K562 (cell line): ENCODE data around the gene EME1. TPM values are rescaled to one million over a fixed set of nuclear protein-coding genes. Genes with fewer than 3 reads are reported as not detected.

Experiments
- EP300 ChIP-seq: IDR thresholded peaks from 2 replicates; pipeline ENCODE4 v1.6.1; 2012; ENCODE audit warnings: low read length, improper control_type of control experiment
- FOXJ2 ChIP-seq: fragments of 200-800 bp; sonication (Bioruptor generic); IDR thresholded peaks from 2 replicates; pipeline ENCODE4 v1.6.1; 2016; ENCODE audit warnings: missing genetic modification characterization, missing compliant biosample characterization
- GABPB2 ChIP-seq: fragments of 250-450 bp; sonication (Bioruptor Pico); conservative IDR thresholded peaks from 2 replicates; pipeline ENCODE4 v1.5.1; 2021; ENCODE audit warnings: mild to moderate bottlenecking
- GTF2E2 ChIP-seq: fragments of 200-800 bp; sonication (Bioruptor generic); IDR thresholded peaks from 2 replicates; pipeline ENCODE4 v1.6.1; 2016; ENCODE audit warnings: missing genetic modification characterization, missing compliant biosample characterization
- HDAC6 ChIP-seq: IDR thresholded peaks from 2 replicates; pipeline ENCODE4 v1.6.1; 2012; ENCODE audit warnings: low read depth, mild to moderate bottlenecking, control low read depth, inconsistent platforms, low read length, moderate library complexity
- HSF4 ChIP-seq: fragments of 250-450 bp; sonication (Bioruptor Pico); IDR thresholded peaks from 2 replicates; pipeline ENCODE4 v2.1.2; 2022; ENCODE audit warnings: mild to moderate bottlenecking, moderate library complexity, borderline replicate concordance
- IRF2 ChIP-seq: sonication (generic); formaldehyde crosslinking; IDR thresholded peaks from 2 replicates; pipeline ENCODE4 v1.8.1; 2022; ENCODE audit warnings: mild to moderate bottlenecking, missing genetic modification reagents
- KLF6 ChIP-seq: fragments of 250-450 bp; sonication (Bioruptor Pico); IDR thresholded peaks from 2 replicates; pipeline ENCODE4 v1.4.0; 2020; ENCODE audit warnings: mild to moderate bottlenecking, moderate library complexity, borderline replicate concordance
- NCOA1 ChIP-seq: fragments of 450-650 bp; IDR thresholded peaks from 2 replicates; pipeline ENCODE4 v1.6.1; 2016; ENCODE audit warnings: low read depth
- RHOXF2B ChIP-seq: fragments of 250-450 bp; sonication (Bioruptor Pico); conservative IDR thresholded peaks from 2 replicates; pipeline ENCODE4 v1.5.1; 2021
- ZNF143 ChIP-seq: sonication (generic); formaldehyde crosslinking; IDR thresholded peaks from 2 replicates; pipeline ENCODE4 v1.9.0; 2022; ENCODE audit warnings: mild to moderate bottlenecking, missing genetic modification reagents
- ZNF316 ChIP-seq: fragments of 450-650 bp; IDR thresholded peaks from 2 replicates; pipeline ENCODE4 v1.6.1; 2016
- ZNF551 ChIP-seq: fragments of 250-450 bp; sonication (Bioruptor Pico); IDR thresholded peaks from 2 replicates; pipeline ENCODE4 v1.5.0; 2021; ENCODE audit warnings: mild to moderate bottlenecking, moderate library complexity
- ZNF780A ChIP-seq: fragments of 250-450 bp; sonication (Bioruptor Pico); IDR thresholded peaks from 2 replicates; pipeline ENCODE4 v1.5.0; 2021; ENCODE audit warnings: mild to moderate bottlenecking
- polyA plus RNA-seq, 8 experiments: library from polyadenylated mRNA; depleted of rRNA in 4 of 8; stranded (reverse) in 5 of 8; unstranded in 3 of 8; fragments of >200 nt; fragmentation: Nextera tagmentation in 2 of 8; fragmentation: Illumina TruSeq in 1 of 8; extraction: Ambion mirVana in 2 of 8; extraction: Trizol in 1 of 8; gene quantifications; 2 replicates each; pipeline versions ENCODE4 v1.2.1 to v1.2.3, GENCODE V29; 2011 to 2014; ENCODE audit warnings: inconsistent platforms in 1 of 8, missing spikeins in 1 of 8
- total RNA-seq, 7 experiments: library from RNA; depleted of rRNA in 6 of 7; stranded (reverse); fragments of >200 nt in 6 of 7; fragmentation: Illumina TruSeq in 2 of 7; extraction: Trizol in 2 of 7; gene quantifications; 2 replicates each; pipeline versions ENCODE4 v1.2.1 to v1.2.3, GENCODE V29; 2011 to 2021; ENCODE audit warnings: low replicate concordance in 1 of 7
- TF ChIP-seq, protein P1 (sequence below): fragments of 250-450 bp; sonication (Bioruptor Pico); IDR thresholded peaks from 2 replicates; pipeline ENCODE4 v1.4.0; 2020; ENCODE audit warnings: mild to moderate bottlenecking, moderate library complexity
- TF ChIP-seq, protein P2 (sequence below): fragments of 450-650 bp; IDR thresholded peaks from 2 replicates; pipeline ENCODE4 v1.6.1; 2016; ENCODE audit warnings: mild to moderate bottlenecking, moderate library complexity

Gene EME1
- total and polyA plus RNA-seq, 9 of the 15 experiments (the other 6 are each of a cell fraction or from before 2014, with no cell fraction given): 14.6 to 44.1 (median 24.0) TPM

DNA sequence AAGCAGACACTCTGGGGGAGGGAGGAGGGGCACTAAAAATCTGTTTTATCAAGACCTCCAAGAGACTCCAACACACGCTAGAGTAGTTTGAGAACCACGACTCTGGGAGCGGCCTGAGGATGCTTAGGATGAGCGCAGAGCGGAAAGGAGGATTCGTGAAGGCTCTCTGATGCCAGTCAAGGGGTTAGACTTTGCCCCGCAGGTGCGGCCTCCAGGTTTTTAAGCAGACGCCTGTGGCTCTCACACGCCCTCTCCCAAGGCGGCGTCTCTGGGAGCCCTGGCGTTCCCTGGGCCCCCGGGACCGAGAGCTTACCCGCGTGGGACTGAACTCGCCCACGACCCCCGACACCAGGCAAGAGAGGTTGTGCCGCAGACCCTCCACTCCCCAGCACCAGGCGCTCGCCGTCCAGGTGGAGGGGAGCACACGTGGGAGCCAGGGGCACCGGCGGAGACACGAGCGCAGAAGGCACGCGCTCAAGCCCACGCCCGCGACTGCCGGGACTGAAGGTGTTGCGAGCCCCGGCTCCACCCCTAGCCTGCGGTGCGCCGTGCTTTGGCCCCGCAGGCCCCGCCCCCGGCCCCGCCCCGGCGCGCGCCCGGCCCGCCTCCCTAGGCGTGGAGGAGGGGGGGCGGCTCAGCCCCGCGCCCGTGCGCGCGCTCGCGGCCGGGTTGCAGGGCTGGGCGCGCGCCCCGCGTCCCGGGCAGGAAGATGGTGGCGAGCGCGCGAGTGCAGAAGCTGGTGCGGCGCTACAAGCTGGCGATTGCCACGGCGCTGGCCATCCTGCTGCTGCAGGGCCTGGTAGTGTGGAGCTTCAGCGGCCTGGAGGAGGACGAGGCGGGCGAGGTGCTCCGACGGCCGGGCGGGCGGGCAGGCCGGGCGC, 27.4 kb upstream of the EME1 start, which contains the start of gene XYLT2 (continued):
- TF ChIP-seq, protein P1, sequence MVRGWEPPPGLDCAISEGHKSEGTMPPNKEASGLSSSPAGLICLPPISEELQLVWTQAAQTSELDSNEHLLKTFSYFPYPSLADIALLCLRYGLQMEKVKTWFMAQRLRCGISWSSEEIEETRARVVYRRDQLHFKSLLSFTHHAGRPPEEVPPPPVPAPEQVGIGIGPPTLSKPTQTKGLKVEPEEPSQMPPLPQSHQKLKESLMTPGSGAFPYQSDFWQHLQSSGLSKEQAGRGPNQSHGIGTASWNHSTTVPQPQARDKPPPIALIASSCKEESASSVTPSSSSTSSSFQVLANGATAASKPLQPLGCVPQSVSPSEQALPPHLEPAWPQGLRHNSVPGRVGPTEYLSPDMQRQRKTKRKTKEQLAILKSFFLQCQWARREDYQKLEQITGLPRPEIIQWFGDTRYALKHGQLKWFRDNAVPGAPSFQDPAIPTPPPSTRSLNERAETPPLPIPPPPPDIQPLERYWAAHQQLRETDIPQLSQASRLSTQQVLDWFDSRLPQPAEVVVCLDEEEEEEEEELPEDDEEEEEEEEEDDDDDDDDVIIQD: no peak
- no peak for TF ChIP-seq NCOA1
- no peak for TF ChIP-seq HSF4 (CRISPR knock-in tag)
- TF ChIP-seq HDAC6: no peak
- no peak for TF ChIP-seq ZNF780A (CRISPR knock-in tag)
- TF ChIP-seq ZNF316: no peak
- TF ChIP-seq EP300: no peak
- TF ChIP-seq IRF2 (CRISPR knock-in tag): no peak
- TF ChIP-seq ZNF143 (CRISPR knock-in tag): no peak
- TF ChIP-seq ZNF551 (CRISPR knock-in tag): no peak
- TF ChIP-seq GABPB2 (CRISPR knock-in tag): no peak
- TF ChIP-seq, protein P2, sequence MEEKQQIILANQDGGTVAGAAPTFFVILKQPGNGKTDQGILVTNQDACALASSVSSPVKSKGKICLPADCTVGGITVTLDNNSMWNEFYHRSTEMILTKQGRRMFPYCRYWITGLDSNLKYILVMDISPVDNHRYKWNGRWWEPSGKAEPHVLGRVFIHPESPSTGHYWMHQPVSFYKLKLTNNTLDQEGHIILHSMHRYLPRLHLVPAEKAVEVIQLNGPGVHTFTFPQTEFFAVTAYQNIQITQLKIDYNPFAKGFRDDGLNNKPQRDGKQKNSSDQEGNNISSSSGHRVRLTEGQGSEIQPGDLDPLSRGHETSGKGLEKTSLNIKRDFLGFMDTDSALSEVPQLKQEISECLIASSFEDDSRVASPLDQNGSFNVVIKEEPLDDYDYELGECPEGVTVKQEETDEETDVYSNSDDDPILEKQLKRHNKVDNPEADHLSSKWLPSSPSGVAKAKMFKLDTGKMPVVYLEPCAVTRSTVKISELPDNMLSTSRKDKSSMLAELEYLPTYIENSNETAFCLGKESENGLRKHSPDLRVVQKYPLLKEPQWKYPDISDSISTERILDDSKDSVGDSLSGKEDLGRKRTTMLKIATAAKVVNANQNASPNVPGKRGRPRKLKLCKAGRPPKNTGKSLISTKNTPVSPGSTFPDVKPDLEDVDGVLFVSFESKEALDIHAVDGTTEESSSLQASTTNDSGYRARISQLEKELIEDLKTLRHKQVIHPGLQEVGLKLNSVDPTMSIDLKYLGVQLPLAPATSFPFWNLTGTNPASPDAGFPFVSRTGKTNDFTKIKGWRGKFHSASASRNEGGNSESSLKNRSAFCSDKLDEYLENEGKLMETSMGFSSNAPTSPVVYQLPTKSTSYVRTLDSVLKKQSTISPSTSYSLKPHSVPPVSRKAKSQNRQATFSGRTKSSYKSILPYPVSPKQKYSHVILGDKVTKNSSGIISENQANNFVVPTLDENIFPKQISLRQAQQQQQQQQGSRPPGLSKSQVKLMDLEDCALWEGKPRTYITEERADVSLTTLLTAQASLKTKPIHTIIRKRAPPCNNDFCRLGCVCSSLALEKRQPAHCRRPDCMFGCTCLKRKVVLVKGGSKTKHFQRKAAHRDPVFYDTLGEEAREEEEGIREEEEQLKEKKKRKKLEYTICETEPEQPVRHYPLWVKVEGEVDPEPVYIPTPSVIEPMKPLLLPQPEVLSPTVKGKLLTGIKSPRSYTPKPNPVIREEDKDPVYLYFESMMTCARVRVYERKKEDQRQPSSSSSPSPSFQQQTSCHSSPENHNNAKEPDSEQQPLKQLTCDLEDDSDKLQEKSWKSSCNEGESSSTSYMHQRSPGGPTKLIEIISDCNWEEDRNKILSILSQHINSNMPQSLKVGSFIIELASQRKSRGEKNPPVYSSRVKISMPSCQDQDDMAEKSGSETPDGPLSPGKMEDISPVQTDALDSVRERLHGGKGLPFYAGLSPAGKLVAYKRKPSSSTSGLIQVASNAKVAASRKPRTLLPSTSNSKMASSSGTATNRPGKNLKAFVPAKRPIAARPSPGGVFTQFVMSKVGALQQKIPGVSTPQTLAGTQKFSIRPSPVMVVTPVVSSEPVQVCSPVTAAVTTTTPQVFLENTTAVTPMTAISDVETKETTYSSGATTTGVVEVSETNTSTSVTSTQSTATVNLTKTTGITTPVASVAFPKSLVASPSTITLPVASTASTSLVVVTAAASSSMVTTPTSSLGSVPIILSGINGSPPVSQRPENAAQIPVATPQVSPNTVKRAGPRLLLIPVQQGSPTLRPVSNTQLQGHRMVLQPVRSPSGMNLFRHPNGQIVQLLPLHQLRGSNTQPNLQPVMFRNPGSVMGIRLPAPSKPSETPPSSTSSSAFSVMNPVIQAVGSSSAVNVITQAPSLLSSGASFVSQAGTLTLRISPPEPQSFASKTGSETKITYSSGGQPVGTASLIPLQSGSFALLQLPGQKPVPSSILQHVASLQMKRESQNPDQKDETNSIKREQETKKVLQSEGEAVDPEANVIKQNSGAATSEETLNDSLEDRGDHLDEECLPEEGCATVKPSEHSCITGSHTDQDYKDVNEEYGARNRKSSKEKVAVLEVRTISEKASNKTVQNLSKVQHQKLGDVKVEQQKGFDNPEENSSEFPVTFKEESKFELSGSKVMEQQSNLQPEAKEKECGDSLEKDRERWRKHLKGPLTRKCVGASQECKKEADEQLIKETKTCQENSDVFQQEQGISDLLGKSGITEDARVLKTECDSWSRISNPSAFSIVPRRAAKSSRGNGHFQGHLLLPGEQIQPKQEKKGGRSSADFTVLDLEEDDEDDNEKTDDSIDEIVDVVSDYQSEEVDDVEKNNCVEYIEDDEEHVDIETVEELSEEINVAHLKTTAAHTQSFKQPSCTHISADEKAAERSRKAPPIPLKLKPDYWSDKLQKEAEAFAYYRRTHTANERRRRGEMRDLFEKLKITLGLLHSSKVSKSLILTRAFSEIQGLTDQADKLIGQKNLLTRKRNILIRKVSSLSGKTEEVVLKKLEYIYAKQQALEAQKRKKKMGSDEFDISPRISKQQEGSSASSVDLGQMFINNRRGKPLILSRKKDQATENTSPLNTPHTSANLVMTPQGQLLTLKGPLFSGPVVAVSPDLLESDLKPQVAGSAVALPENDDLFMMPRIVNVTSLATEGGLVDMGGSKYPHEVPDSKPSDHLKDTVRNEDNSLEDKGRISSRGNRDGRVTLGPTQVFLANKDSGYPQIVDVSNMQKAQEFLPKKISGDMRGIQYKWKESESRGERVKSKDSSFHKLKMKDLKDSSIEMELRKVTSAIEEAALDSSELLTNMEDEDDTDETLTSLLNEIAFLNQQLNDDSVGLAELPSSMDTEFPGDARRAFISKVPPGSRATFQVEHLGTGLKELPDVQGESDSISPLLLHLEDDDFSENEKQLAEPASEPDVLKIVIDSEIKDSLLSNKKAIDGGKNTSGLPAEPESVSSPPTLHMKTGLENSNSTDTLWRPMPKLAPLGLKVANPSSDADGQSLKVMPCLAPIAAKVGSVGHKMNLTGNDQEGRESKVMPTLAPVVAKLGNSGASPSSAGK: peak; percentile 89
- no peak for TF ChIP-seq RHOXF2B (CRISPR knock-in tag)
- TF ChIP-seq GTF2E2 (tag): no peak
- TF ChIP-seq FOXJ2 (tag): no peak
- TF ChIP-seq KLF6 (CRISPR knock-in tag): no peak
